D721Med (cell line): Measurements from ENCODE around the gene FERMT1.
"Not testable (repeated sequence)": the region's sequence is repeated elsewhere in the genome, so short reads cannot be mapped to it uniquely, and the experiment has no call there.

Source experiments
- DNase-seq: peaks from one replicate; pipeline ENCODE4 v3.0.0; 2011; ENCODE audit warnings: low spot score; ENCODE audit not compliant: insufficient read length
- FAIRE-seq: peaks from 2 replicates; lab custom pipeline; 2011; peaks lifted over from hg19 to GRCh38; lab: Jason Lieb, UNC
- TF ChIP-seq, protein P1 (sequence below): IDR thresholded peaks from 2 replicates; pipeline ENCODE4 v1.5.1; 2012; ENCODE audit warnings: mild to moderate bottlenecking, control low read depth; ENCODE audit not compliant: insufficient read depth; ENCODE audit errors: missing control alignments

FERMT1 gene

GRCh38 chr20:6058684-6059295, 64.0 kb downstream of the FERMT1 start:
- DNase-seq (no peak), FAIRE-seq (no peak)
- TF ChIP-seq, protein P1, sequence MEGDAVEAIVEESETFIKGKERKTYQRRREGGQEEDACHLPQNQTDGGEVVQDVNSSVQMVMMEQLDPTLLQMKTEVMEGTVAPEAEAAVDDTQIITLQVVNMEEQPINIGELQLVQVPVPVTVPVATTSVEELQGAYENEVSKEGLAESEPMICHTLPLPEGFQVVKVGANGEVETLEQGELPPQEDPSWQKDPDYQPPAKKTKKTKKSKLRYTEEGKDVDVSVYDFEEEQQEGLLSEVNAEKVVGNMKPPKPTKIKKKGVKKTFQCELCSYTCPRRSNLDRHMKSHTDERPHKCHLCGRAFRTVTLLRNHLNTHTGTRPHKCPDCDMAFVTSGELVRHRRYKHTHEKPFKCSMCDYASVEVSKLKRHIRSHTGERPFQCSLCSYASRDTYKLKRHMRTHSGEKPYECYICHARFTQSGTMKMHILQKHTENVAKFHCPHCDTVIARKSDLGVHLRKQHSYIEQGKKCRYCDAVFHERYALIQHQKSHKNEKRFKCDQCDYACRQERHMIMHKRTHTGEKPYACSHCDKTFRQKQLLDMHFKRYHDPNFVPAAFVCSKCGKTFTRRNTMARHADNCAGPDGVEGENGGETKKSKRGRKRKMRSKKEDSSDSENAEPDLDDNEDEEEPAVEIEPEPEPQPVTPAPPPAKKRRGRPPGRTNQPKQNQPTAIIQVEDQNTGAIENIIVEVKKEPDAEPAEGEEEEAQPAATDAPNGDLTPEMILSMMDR, result no peak

- no peak for DNase-seq
- TF ChIP-seq, protein P1, result no peak
- FAIRE-seq, result no peak
Measured at GRCh38 chr20:6057691-6058090, 65.1 kb downstream of the FERMT1 start.

DNA sequence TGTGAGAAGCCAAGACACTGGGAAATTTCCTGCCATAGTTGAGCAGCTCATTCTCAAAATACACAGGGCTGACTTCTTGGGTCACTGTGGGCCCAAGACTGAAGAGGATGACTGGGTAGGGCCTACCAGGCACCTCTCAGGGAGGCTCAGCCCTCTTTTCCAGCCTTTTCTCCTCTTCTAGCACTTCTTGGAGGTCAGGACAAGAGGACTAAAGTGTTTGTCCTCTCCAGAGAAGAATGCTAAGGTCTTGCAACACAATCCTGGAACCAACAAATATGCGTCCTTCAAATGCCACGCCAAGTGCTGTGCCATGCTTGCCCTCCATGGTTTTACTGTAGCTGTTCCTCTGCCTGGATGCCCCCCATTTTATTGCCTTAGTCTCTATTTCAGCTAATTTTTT, 65.7 kb downstream of the FERMT1 start:
- TF ChIP-seq, protein P1, result no peak
- DNase-seq (no peak), FAIRE-seq (no peak)

DNA sequence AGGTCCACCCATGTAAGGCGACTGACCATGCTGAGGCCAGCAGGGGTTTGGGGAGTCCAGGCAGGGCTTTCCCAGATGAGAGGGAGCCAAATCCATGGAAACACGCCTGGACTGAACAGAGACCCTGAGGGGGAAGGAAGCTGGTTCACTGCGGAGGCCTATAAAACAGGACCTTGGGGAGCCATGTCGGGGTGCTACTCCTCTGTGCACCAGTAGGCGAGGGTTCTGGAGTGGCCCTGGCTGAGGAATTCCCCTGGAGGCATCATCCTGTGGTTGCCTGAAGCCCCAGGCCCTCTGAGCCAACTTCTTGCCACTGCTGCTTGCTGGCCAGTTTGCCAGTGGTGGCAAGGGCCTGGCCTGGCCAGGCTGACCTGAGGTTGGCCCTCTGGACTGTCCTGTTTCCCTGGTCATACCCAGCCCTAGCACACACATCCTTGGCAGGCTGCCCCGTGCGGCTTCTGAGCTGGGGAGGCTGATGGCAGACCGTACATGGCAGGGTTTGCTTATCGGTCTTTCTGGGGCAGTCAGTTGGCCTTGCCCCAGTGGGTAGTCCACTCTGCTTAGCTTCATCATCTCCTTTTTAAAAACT, 66.8 kb downstream of the FERMT1 start:
- no peak for DNase-seq

DNA sequence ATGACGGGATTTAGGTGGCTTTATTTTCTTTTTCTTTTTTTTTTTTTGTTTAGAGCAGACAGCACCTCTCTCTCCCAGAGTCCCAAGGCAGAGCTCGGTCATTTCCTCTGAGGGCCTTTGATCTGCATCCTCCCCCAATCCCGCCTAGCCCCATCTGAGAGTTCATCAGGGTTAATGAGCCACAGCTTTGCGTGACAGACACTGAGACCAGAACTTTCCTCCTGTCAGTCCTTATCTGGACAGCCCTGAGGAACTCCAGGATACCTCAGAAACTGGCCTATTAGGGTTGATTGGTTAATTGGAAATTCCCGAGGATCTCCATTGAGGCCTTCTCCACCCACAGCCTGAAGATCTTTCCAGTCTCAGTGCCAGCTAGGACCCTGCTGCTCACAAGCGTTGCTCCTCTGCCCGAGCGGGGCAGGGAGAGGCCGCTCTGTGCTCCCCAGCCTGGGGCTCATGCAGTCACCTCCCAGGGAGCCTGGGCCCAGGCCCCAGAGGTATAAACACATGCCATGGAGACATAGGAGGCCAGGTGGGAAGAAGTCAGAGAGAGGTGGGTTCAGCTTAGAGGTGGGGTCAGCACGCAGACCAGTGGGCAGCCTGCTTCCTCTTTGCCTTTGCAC, 67.6 kb downstream of the FERMT1 start:
- no peak for FAIRE-seq
- TF ChIP-seq, protein P1, result no peak
- DNase-seq, result no peak

More for the DNA sequence above, 66.8 kb downstream of the FERMT1 start:
- TF ChIP-seq, protein P1, result no peak
- FAIRE-seq, result no peak

GRCh38 chr20:6054689-6055051, 68.2 kb downstream of the FERMT1 start:
- not testable (repeated sequence) for FAIRE-seq, DNase-seq

- no peak for DNase-seq
- no peak for FAIRE-seq
- TF ChIP-seq, protein P1, result no peak
Measured at GRCh38 chr20:6053776-6054688, 68.8 kb downstream of the FERMT1 start, which contains the start of gene LRRN4. Gene LRRN4 (minus strand): TSS chr20:6054060. CDS start chr20:6052799, 1,261 bp downstream.
